Cerebellar cortex (tissue), 1 donor: ENCODE data around the gene MALSU1.
A peak's percentile ranks its signal among the peaks of the same experiment; 100 is the strongest.

ENCODE experiments used
- DNase-seq: peaks from one replicate; pipeline ENCODE4 v3.0.0-alpha.2; 2015; ENCODE audit warnings: low spot score

The MALSU1 gene

DNA sequence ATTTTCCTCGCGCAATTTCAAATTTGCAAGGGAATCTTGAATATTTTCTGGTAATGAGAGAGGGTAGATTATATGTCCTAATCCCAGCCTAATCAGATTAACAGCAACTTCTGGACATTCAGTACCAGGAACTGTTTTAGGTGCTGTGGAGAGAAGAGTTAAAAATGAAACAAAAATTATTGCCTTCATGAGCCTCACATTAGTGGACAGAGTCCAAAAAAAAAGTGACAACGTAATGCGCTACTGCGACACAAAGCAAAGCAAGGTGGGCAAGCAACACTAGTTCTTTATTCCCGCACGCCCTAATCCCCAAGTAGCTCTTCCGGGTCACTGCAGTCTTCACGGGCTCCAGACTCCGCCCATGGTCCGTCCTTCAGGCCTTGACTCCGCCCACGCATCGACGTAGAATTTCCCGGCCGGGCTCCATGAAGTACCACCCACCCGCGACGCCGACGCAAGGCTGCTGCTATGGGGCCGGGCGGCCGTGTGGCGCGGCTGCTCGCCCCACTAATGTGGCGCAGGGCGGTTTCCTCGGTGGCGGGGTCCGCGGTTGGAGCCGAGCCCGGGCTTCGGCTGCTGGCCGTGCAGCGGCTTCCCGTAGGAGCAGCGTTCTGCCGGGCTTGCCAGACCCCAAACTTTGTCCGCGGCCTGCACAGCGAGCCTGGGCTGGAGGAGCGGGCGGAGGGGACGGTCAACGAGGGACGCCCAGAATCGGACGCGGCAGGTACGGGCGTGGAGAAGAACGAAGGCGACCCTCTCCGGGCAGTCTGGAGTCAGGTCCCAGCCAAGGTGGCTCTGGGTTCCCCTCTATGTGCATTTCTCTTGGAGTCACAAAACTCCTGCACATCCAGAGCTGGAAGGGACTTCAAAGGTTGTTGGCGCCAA, at the start of gene MALSU1:
Gene MALSU1 (plus strand): TSS at position 455 of the 885 bp plus-strand sequence. CDS start 14 bp downstream, at position 469.
- peak; percentile 99 for DNase-seq

DNA sequence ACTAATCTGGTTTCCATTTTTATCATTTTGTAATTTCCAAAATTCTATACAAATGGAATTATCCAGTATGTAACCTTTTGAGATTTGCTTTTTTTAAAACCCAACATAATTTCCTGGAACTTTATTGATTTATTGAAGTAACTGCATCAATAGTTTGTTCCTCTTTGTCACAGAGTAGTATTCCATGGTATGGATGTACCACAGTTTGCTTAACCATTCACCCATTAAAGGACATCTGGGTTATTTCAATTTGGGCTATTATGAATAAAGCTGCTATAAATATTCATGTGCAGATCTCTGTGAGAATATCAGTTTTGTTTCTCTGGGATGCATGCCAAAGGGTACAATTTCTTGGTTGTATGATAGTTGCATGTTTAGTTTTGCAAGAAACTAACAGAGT, 49.7 kb upstream of the MALSU1 start:
- DNase-seq: no peak

DNA sequence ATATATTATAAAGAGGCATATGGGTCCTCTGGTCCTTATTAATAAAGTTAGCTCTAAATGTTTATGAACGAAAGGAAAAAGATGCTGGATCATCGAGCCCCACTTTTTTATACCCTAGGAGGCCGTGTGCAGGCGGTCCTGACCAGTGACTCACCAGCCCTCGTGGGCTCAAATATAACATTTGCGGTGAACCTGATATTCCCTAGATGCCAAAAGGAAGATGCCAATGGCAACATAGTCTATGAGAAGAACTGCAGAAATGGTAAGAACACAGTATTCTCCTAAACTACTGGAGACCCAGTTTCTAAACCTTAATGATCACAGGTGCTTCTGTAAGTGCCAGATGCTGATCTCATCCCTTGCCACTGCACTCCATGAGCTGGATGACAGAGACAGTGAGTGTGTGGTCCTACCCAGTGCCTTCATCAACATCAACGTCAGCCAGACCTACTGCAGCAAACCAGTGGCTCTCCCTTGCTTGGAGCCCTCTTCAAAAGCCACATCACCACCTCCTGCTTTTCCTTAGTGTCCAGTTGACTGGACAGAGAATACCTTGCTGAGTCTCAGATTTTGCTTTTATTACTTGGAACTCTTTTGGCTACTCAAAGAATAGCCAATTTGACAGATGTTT, 45.0 kb upstream of the MALSU1 start:
- no peak for DNase-seq

GRCh38 chr7:23256731-23257130, 42.4 kb upstream of the MALSU1 start:
- DNase-seq: no peak

GRCh38 chr7:23260371-23260770, 38.8 kb upstream of the MALSU1 start:
- no peak for DNase-seq

DNA sequence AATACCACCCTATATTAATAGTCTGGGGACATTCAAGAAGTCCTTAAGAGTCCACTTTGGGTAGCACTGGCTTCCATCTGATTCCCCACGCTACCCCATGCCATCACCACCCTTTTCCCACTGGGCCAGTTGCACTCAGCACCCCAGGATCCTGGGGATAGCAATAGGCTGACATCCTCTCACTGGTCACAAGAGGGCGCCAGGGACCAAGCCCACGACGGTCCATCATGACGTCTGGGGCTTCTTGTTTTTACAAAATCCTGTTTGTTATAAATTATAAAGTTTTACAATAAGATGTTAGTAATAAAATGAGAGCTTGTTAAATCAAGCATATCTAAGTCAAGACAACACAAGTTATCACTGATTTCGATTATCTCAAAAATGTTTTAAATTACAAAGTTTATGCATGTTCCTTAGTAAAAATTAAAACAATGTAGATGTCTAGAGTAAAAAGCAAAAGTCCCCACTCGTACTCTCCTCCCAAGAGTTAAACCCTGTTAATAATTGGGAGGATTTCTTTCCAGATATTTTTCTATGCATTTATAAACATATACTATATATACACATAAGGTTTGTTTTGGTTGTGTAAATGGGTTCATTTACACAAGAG, 37.2 kb upstream of the MALSU1 start:
- DNase-seq: peak; percentile 51

- DNase-seq: no peak
These were observed 34.2 kb upstream of the MALSU1 start for GRCh38 chr7:23264916-23265458.

- DNase-seq: no peak
These were observed 32.2 kb upstream of the MALSU1 start for GRCh38 chr7:23266918-23267317.

- no peak for DNase-seq
These were observed 31.8 kb upstream of the MALSU1 start for GRCh38 chr7:23267357-23267756.

GRCh38 chr7:23268167-23268566, 31.0 kb upstream of the MALSU1 start:
- DNase-seq: no peak

DNA sequence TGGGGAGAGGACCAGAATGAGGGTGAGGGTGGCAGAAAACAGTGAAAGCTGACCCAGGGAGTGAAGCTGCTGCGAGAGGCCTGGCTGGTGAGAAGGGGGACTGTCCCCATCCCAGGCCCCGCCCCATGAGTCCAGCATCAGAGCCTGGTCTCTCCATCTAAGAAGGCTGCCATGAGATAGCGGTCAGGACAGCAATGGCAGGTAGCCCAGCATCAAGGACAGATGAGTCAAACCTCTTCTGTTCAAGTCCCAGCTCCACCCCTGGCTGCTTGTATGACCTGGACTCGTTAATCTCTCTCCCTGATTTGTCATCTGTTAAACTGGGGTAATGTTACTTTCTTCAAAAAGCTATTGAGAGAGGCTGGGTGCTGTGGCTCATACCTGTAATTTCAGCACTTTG, 30.4 kb upstream of the MALSU1 start:
- no peak for DNase-seq

- no peak for DNase-seq
These were observed 26.9 kb upstream of the MALSU1 start for GRCh38 chr7:23272275-23272674.

GRCh38 chr7:23273141-23273599, 26.0 kb upstream of the MALSU1 start:
- peak; percentile 66 for DNase-seq

DNA sequence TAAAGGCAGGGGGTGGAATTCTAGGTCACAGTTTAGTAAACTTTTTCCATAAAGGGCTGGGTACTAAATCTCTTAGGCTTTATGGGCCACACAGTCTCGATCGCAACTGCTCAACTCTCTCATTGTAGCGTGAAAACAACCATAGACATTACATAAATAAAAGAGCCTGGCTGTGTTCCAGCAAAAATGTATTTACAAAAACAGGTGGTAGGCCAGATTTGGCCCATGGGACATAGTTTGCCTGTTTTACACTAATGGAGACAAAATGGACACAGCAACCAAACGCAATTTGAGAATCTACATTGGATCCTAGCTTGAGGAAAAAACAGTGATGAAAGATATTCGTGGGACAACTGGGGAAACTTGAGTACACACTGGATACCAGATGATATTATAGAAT, 23.2 kb upstream of the MALSU1 start:
- no peak for DNase-seq

GRCh38 chr7:23276376-23276775, 22.8 kb upstream of the MALSU1 start:
- peak; percentile 11 for DNase-seq

DNA sequence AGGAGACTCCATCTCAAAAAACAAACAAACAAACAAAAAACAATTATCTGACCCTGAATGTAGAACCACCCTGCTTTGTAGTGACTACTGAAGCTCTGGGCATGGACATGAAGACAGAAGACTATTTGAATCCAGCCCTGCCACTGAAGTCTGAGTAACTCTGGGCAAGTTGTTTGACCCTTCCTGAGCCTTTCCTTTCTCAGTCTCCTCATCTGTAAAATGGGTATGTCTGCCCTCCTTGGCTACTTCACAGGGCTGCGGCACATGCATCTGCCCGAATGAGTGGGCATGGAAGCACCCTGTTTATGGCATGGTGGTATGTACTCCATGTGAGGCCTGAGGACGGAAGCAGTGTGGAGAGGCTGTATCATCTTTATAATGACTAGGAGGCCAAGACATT, 22.2 kb upstream of the MALSU1 start:
- no peak for DNase-seq

- peak; percentile 66 for DNase-seq
These were observed 21.7 kb upstream of the MALSU1 start for GRCh38 chr7:23277359-23277989.

DNA sequence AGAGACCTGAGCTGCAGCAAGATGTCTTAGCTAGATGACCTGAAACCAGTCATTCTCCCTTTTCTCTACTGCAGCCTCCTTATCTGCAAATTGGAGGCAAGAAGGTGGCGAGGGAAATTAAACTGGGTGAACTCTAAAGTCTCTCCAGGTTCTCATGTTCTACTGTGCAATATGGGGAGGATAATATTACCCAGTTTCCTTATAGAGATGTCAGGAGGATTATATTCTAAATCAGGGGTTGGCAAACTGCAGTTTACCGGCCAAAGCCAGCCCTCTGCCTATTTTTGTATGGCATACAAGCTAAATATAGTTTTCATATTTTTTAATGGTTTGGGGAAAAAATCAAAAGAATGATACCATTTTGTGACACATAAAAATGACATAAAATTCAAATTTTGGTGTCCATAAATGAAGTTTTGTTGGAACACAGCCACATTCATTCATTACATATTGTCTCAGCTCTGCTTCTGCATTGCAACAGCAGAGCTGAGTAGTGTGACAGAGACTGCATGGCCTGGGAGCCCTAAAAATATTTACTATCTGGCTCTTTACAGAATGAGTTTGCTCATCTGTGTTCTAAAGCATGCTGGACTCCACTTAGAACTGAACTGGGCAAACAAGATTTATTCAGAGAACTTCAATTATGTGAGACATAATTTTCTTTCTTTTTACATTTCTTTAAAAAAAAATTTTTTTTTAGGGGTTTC, 19.2 kb upstream of the MALSU1 start:
- no peak for DNase-seq

- no peak for DNase-seq
These were observed 16.1 kb upstream of the MALSU1 start for GRCh38 chr7:23283086-23283485.

DNA sequence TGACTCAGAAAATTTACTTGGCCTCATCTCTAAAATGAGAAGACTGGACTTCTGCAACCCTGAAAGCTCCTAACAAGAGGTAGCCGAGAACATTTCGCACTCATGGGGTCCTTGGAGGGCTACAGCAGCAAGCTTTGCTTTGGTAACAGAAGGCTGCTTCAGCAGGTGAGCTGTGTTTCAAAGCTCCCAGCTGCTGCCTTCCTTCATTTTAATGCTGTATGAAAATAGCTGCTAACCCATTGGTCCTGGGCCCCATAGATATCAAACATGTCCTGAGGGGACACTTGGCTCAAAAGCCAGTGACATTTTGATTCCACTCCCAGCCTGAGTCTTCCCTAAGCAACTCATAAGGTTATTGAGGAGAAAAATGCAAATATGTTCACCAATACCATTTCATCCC, 14.3 kb upstream of the MALSU1 start:
- no peak for DNase-seq
